HG02970 (cell line): Measurements from ENCODE around the gene ZBP1.

Source experiments
- ATAC-seq: cut with Tn5 transposase; IDR thresholded peaks from one replicate; pipeline ENCODE4 v1.9.1; 2021; ENCODE audit warnings: mild to moderate bottlenecking, moderate library complexity, moderate number of reproducible peaks; ENCODE audit not compliant: unreplicated experiment, low FRiP score

ZBP1 gene

DNA sequence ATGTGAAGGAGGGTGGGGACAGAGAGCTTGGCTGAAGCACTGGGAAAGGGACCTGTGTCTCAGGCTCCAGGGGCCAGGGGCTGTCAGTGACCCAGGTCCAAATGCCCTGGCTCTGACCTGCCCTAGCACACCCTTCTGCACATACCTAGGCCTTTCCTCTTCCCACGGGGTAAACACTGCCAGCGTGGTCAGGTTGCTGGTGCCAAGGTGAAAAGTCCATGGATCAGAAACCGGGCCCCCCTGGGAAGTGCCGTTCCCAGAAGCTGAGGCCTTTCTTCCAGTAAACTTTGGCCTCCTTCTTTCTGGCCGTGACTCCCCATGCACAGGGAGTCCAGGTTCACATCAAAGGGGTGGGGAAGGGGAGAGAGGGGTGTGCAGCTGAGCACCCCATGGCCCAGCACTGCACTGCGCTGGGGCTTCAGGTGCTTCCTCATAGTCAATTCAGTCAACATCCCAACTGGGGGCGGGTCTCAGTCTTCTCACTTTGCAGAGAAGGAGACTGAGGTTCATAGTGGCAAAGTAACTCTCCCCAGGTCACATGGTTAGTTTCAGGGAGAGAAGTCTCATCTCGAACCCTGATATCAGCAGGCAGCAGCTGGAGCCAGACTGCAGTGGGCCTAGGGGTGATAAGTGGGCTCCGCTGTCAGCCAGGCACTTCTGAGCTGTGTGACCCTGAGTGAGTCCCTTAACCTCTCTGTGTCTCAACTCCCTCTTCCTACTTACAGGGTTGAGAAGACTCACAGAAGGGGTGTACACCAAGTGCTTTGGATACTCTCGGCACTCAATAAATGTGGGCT lies 42.3 kb downstream of the ZBP1 start:
- no peak for ATAC-seq

DNA sequence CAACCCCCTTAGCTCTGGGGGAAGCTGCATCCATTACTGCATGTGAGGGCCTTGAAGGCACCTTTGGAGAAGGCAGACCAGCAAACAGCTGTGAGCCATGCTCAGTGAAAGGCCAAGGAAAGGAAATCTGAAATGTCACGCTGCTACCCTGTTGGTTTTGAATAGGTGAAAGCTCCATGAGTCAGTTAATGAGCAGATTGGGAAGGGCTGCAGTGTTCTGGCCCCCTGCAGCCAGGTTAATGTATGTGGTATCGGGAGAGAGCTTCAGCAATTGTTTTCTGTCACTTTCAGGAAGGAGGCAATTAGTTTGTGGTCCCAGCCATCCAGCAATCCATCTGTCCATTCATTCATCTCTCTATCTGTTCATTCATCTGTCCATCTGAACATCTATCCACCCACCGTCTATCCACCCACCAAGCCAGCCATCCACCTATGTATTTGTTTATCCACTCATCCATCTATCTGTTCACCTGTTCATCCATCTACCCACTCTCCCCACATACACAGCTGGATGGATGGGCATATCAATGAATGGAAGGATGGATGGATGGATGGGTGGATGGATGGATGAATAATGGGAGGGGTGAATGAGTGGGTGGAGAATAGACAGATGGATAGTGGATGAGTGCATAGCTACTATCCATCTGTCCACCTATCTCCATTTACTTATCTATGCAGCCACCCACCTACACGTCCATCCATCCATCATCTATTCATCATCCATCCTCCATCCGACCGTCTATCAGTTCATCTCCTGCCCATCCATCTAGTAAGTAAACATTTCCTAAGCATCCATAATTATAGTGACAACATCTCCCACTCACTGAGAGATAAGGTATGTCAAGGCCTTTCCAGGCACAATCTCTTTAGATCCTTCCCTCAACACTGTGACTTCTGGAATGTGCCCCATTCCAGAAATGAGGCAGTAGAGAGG lies 43.3 kb downstream of the ZBP1 start:
- no peak for ATAC-seq

DNA sequence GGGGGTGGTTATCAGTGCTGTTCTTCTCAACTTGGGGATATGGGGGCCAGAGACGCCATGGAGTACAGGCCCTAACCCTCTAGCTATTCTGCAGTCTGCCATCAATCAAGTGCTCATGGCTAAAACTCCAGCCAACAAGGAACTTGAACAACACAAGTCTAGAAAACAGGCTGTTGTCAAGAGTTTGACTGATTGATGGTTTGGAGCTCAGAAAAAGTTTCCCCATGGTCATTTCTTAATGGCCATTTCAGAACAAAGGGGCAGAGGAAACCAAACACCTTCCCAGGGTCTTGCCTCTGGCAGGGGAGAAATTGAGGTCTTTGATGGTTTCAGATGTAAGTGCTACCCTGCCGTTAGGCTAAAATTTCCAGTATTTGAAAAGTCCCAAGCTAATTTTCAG lies 44.2 kb downstream of the ZBP1 start:
- ATAC-seq = no peak

DNA sequence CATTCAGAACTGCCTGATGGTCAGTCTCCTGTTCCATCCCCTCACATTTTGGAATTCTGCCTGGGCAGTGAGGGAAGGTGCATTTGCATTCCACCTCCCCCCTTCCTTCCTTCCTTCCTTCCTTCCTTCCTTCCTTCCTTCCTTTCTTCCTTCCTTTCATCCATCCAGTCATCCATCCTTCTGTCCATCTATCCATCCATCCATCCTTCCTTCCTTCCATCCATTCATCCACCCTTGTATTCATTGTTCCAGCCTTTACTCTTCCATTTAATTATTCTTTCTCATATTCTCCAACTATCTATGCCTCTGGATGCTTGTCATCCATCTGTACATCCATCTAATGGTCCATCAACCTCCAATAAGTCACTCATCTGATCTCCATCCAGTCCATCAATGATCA lies 45.3 kb downstream of the ZBP1 start:
- ATAC-seq = no peak

DNA sequence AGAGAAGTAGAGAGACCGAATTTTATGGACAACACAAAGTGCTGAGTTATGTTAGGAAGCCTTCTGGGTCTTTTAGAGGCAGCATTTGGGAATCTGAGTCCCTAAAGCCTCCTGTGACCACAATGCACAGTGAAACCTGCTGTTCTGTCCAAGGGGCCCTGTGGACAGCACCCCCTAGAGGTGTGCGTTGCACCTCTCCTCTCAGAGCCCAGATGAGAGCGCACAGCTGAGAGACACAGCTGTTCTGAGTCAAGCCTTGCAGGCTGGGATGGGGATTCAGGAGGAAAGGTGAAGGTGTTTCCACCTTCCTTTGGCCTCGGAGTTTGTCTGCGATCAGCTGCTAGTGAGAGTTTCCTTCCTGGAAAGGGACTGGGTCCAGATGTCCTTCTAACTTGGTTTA lies 46.3 kb downstream of the ZBP1 start:
- no peak for ATAC-seq

DNA sequence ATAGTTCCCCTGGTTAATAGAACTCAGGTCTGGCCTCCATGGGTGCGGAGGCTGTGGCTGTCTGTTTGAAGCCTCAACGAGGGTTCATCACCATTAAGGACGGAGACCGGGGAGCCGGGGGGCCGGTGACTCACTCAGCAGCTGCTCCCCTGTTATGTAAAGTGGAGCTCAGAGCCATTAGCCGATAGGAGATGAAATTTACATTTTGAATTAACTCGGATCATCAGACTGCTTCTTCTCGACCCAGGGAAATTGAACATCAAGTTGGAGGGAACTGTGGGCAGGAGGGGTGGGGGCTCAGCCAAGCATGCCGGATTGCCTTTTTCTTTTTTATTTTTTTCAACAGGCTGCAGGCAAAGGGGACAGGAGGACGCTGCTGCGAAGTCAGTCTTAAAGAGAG lies 47.0 kb downstream of the ZBP1 start:
- no peak for ATAC-seq

DNA sequence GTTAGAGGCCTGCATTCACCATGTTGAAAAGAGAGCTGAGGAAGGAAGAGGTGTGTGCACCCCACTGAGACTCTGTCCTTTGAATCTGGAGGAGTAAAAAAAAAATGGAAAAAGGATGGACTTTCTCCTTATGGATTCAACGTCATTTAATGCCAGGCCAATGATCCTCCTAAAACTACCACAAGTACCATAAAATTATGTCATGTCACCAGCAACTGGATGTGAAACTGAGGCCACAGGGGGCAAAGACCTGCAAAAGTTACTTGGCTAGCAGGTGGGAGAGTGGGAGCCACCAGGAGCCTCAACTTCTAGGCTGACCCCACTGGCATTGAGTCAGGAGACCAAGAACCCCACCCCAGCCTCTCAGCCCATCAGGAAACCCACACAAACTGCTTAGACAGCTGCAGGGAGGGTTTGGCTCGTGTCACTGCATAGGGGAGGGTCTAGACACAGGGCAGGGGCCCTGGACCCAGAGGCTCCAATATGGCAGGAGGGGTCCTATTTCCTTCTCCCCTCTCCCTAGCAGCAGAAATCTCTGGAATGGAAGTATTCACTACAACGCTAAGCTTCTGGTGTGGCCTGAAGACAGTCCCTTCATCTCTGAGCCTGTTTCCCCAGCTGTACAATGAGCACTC lies 48.3 kb downstream of the ZBP1 start:
- no peak for ATAC-seq

DNA sequence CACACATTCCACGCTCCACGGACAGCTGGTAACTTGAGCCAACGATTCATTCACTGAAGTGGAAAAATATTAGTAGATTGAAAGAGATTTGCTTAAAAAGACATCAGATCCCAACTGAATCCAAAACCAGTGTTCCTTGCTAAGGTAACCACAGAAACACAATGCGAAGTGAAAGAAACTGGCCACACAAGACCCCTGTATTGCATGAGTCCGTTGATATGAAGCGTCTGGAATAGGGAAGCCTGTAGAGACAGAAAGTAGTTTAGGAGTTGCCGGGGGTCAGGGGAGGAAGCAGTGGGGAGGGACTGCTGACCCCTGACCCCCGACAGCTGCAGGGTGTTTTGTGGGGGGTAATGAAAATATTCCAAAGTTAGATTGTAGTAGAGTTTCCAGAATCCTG lies 49.3 kb downstream of the ZBP1 start:
- no peak for ATAC-seq

DNA sequence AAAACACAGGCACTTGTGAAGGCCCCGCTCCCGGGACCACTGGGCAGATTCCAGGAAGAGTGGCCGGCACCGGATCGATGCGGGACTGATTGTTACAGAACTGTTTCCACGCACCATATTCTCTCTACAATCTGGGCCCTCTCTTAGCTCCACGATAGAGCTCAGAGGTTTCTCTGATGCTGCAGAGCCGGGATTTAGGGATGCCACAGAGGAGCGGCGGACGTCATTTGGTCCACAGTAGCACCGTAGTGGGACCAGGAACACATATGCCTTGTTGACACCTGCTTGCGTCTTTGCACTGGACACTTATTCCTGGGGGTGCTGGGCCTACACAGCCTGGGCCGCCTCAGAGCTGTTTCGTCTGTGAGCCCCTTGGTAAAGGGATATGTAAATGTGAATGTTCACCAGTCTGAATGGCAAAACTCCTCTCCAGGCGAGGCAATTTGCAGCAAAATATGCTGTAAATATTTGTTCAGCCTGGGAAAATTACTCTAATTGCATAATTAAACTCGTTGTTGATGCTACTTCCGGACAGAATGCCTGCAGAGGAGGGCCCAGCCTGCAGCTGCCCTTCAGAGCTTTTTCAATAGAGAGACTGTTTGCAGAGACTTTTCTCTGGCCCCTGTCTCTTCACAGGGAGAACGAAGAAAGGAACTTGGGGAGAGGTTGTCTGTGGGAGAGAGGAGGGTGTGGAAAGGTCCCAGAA lies 49.9 kb downstream of the ZBP1 start:
- no peak for ATAC-seq

DNA sequence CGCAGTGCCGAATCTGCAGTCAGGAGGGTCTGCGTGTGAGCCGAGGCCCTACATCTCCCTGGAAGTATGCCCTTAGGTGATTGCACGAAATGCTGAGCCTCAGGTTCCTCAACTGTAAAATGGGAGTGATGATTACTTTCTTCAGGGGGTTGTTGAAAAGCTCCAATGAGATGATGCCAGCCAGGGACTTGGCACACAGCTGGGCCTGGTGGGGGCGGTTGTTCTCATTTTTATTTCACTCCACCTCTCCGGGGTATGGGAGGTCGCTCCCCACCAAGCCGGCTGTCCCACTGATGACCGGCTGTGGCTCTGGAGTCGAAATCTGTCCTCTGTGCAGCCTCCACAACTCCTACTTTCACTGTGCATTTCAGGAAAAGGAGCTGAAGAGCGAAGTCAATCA lies 51.3 kb downstream of the ZBP1 start:
- ATAC-seq = no peak

DNA sequence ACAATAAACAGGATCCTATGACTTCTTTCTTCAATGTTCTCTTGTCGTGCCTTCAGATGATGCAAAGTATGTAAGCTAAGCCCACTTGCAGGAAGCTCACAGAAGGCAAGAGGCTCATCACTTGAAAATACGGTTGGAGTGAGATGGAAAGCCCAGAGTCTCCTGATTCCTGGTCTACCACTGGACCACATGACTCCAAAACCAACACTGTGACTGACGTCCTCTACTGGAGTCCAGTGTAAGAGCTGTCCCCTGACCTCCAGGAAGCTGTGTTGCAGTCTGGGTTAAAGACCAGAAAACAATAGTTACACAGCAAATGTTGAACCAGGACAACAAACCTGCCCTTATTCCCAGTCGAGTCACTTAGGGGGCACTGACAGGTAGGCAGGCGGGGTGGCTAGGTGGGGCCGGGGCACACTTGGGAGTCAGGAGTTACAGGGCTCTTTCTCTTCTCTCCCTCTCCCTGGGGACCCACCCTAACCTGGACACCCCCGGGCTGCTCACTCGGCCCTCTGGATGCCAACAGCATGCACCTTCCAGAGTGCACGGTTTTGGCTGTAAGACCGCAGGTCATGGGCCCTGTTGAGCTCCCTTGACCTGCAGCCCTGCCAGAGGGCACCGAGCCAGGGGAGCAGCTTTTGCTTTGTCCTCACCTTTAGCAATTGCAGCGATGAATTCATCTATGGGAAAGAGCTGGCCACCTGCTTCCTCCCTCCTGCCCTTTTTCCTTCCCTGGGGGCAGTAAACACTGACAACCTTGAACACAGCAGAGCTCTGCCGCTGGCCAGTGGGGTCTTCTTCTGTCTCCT lies 51.9 kb downstream of the ZBP1 start:
- no peak for ATAC-seq

DNA sequence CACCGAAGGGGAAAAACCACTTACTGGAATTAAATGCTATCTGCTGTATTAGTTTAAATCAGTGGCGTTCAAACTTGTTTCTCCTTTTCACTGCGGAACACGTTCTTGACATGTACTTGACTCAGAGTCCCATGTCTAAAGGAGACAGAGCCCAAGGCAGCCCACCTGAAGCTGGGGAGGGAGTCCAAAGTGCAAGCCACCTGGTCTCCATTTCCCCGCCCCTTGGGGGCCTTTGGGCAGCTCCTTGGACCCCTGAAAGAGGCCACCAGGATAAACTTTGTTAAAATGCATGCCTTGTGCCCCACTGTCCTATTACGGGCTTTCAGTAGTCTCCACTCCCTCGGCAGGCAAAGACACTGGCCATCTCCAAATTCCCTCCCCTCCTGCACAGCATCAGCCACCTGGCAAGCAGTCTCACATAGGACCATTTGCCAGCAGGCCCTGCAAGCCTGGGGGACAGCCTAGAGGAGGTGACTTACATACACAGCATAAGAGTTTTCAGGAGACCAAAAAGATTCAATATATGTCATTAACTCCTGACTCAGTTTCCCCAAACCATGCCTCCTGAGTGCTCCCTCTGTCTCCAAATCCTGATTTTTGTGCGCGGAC lies 52.7 kb downstream of the ZBP1 start:
- ATAC-seq = no peak

DNA sequence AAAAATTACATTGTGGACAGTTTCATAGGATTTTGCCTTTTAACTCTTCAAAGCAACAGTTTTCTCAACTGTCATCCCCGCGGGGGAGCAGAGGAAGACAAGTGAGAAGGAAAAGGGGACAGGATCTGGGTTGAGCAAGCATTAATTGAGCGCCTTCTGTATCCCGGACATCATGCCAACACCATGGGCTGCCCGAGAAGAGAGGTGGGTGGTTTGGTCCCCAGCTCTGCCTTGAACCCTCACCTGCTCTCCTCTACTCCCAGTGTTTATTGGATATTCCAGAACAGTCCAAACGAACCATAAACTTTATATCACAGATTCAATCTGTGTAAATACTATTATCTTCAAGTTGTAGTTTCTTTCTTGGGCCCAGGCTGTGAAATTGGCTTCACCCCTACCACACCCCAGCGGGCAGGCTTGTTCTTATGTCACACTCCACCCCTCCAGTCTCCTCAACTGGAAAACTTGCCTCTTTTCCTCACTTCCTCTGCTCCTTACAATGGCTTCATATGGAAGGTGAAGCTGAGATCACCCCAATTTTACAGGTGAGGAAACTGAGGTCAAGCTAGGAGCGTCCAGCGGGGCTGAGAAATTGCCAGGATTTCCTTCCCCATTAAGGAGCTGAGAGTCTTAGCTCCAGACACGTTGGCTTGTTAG lies 53.3 kb downstream of the ZBP1 start:
- ATAC-seq = no peak

DNA sequence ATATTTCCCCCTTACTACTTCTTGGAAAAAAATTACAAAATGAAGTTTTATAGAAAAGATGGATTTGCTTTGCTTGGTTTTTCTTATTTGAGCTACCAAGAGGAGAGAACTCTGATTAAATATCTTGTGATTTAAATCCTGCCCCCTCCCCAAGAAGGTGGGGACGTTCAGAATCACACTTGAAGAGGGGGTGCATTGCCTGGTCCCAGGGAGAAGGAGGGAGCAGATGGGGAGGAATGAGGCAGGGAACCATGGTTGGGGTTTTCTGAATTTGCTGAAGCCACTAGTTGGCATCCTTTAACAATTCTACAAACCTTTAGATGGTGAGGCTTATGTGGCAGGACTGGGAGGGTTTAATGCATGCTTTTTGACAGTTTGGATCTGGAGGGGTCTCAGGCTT lies 53.8 kb downstream of the ZBP1 start:
- ATAC-seq = no peak

DNA sequence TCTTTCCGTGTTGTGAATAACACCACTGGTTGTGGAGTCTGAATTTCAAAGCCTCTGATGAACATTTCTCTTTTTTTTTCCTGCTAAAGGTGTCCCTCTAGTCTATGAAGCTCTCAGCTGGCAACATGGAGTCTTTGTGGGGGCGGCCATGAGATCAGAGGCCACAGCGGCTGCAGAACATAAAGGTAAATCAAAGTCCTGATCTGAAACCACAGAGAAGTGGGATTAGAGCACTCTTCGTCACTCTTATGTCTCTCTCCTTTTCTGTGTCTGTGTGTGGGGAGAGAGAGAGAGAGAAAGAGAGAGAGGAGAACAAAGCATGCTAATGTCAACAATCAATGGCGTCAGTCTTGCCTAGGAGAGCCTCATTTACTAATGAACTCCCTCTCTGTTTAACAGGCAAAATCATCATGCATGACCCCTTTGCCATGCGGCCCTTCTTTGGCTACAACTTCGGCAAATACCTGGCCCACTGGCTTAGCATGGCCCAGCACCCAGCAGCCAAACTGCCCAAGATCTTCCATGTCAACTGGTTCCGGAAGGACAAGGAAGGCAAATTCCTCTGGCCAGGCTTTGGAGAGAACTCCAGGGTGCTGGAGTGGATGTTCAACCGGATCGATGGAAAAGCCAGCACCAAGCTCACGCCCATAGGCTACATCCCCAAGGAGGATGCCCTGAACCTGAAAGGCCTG lies 55.1 kb downstream of the ZBP1 start:
- no peak for ATAC-seq

DNA sequence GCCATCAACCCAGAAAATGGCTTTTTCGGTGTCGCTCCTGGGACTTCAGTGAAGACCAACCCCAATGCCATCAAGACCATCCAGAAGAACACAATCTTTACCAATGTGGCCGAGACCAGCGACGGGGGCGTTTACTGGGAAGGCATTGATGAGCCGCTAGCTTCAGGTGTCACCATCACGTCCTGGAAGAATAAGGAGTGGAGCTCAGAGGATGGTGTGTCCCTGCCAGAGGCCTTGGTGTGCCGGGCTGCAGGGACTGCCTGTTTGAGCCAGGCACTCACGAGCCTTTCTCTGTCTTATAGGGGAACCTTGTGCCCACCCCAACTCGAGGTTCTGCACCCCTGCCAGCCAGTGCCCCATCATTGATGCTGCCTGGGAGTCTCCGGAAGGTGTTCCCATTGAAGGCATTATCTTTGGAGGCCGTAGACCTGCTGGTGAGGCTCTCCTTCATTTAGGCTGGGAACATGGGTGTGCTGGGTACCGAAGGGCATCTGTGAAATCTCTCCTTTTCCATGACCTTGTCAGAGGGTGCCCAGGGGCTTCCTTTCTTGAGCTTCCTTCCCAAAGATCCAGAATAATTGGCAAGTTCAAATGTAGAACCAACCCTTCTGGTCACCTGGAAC lies 55.9 kb downstream of the ZBP1 start:
- no peak for ATAC-seq

DNA sequence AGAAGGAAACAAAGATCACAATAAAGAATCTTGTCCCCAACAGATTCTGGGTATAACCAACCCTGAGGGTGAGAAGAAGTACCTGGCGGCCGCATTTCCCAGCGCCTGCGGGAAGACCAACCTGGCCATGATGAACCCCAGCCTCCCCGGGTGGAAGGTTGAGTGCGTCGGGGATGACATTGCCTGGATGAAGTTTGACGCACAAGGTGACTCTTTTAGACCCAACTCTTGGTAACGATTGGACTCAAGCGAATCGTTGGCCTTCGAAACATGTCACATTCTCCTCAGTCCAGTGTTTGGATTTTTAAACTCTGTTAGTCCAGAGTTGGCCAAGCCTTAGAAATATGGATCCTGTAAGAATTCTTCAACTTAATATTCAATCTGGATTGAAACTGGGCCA lies 56.7 kb downstream of the ZBP1 start:
- ATAC-seq = no peak
